Fibroblast of skin of abdomen (primary cell): ENCODE measurements around the gene UTS2R. TPM values are rescaled to one million over a fixed set of nuclear protein-coding genes. Genes with fewer than 3 reads are reported as not detected.

ENCODE experiments used
- DNase-seq: peaks from one replicate; pipeline ENCODE4 v3.0.0-alpha.2; 2013
- polyA plus RNA-seq, 2 experiments: library from polyadenylated mRNA; unstranded; fragments of 120-200 nt; gene quantifications; one replicate each; pipeline ENCODE4 v1.2.1, GENCODE V29; 2013; ENCODE audit not compliant: insufficient read length in 2 of 2

UTS2R gene
- polyA plus RNA-seq (2013, experiment 1 of 2; ENCODE audit: insufficient read length) = not detected
- polyA plus RNA-seq (2013, experiment 2 of 2; ENCODE audit: insufficient read length) = 0.06 TPM

DNA sequence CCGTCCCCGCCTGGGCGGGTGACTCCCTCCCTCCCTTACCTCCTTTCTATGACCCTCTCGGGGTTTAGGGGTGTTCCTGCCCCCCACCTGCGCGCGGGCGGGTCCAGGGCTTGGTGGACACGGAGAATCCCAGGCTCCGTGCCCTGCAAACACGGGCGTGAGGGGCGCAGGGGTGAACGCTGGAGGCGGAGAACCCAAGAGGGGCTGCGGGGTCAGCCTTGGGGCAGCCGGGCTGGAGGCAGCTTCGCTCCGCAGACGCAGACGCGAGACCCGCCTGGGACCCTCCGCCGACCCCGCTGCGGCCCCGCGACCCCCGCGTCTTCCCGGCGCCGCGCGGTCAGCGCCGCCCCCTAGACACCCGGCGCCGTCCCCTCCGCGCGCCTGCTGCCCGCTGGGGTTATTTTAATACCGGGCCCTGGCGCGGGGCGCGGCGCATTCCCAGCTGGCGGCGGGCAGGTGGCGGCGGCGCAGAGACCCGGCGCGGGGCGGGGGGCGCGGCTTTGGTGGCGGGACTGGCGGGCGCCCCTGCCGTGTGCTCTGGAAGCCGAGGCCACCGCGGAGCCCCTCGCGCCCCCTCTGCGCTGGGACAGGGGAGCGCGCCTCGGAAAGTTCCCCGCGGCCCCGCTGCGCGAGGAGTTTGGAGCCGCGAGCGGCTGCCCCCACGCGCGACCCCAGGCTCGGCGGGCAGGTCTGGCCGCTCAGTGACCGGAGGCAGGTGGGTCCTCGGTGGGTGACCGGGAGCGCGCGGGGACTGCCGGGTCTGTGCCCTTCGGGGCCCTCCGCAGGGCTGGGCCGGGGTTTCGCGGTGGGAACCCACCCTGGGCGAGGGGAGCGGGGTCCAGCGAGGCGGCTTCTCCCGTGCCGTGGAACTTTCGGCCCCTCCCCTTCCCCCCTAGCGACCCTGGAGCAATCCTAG lies at the start of gene UTS2R:
Gene UTS2R, plus strand, starts transcription at position 433 of the 916 bp plus-strand sequence. CDS start 2,560 bp downstream, outside the sequence.
- DNase-seq = no peak

DNA sequence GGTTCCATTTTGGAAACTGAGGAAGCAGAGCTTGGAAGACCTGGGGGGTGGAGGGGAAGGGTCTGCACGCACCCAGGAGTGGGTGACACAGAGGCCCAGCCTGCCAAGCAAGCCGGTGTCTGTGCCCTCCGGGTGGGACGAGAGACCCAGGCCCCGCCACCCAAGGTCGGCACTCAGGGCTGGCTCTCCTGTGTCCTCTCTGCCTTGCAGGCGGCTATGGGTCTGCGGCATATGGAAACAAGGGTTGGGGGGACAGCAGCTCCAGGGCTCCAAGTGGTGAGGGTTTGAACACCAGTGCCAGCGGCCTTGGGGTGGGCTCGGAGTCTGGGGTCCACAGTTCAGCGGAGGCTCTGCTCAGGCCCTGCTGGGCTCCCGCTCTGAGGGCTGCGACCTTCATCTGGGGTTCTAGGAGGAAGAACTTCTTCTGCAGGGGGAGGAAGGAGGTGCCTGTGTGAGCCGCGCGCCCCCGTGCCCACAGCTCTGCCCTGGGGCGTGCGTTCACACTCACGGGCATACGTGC lies 49.6 kb upstream of the UTS2R start:
- no peak for DNase-seq

DNA sequence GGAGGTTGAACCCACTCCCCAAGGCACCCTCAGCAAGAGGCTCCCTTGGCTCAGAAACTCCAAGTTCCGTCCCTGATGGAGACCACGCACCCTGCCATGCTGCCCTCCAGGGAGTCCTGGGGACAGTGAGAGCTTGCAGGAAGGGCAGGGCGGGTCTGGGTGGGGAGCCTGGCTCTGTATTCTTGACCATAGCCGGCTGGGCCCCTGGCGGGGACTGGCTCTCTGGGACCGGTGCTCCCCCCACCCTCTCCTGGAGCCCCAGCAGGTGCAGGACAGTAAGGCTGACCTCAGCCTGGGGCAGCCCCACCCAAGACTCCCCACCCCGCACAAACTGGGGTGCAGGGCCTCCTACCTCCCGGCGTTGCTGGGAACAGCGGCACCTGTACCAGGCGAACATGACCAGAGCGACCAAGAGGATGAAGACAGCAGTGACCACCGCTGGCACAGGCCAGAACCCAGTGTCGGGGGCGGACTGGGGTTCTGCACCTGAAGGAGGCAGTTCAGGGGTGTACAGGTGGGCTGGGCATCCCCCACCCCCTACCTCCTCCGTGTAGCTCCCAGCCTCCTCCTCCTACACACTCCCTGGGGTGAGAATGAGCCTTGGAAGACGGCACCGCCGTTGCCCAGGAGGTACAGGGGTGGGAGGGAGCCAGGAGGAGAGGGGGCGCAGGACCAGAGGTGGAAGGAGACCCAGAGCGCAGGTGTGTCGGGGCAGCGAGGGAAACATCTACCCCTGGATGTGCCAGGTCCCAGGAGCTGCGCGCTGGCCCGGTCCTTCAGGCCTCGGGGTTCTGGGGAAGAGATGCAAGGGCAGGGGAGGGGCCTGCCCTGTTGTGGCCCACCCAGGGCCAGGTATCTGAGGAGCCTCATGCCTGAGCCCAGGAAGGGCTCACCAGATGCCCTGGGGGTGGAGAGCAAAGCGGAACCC lies 48.8 kb upstream of the UTS2R start:
- DNase-seq = no peak

DNA sequence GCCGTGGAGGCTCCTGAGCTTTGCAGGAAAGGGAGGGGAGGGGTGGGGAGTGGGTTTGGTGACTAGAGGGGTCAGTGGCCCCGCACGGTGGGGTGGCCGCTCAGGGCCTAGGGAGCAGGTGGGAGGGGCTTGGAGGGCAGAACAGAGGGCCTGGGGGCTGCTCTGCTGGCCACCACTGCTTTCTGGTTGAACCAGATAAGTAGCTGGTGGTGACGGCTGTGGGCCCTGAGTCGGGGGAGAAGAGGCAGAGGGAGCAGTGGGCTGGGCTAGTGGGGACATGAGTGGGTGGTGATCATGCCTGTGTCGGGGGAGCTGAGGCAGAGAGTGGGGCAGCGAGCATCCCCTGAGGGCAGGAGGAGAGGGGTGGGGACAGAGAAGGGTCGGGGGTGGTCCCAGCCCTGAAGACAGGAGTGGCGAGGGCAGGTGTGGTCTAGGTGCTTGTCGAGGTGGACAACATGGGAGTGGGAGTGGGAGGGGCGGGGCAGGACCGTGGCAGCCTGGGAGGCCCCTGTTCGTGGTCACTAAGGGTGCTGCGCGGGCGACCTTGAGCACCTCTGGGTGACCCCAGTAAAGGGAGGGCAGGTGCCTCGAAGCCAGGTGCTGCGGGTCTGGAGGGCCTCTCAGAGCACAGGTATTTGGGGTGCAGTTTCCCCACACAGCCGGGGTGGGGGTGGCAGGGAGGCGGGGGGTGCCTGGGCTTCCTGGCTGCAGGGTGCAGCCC lies 47.9 kb upstream of the UTS2R start:
- no peak for DNase-seq

DNA sequence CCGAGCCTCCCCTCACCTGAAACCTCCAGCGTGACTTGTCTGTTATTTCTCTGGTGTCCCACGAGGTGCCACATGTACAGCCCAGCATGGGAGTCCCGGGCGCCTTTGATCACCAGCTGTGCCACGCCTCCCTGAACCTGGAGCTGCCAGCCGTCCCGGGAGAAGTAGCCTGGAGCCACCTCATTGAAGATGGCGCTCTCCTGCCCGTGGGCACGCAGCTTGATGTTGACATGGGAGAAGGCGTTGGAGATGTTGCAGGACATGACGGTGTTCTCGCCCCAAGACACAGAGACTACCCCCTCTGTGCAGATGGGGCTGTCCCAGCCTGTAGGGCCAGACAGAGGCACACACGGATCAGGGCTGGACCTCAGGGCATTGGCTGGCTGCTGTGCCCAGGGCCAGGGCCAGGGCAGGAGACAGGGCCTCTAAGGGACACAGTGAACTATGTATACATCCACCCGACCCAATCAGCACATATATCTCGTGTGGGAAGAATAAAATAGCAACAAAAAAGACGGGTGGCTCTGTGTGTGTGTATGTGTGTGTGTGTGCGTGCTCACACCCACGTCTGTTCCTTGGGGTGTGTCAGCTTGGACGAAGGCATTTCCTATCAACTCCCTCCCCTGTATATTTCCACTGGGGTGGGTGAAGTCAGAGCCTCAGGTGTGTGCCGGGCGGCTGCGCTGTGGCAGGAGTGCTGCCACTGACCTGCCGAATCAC lies 46.8 kb upstream of the UTS2R start:
- DNase-seq = no peak

DNA sequence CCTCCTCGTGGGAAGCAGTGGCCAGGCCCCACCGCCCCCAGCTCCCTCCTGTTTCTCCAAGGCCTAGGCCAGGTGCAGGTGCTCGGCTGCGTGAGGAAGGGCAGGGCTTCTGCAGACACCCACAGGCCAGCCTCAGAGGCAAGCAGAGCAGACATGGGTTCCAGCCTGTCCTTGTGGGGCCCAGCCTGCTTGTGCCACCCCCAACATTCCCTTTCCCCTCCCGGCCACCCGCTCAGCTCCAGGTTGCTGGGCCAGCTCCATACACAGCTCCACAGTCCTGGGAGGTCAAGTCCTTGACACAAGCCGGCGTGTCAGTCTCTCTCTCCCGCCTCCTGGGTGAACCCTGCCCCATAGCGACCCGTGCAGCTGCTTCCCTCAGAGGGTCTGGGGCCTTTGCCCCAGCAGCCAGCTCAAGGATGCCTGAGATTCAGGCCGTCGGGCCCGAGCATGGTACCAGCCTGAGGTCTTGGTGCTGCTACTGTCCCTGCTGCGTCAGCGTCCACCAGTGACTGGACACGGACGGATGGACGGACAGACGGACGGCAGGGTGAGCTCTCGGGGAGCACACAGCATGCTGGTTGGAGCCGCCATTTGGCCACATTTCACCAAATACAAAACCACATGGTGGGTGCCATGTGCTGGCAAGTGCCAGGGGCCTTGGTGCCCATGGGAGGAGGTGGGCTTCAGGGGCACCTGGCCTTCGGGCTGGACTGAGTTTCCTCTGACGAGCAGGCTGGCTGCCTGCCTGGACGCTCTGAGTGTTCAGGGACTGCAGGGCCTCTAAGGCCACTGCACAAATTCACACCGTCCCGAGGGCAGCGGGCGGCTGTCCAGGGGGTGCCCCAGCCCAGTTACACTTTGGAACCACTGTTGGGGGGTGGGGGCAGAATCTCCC lies 46.0 kb upstream of the UTS2R start:
- DNase-seq = no peak

DNA sequence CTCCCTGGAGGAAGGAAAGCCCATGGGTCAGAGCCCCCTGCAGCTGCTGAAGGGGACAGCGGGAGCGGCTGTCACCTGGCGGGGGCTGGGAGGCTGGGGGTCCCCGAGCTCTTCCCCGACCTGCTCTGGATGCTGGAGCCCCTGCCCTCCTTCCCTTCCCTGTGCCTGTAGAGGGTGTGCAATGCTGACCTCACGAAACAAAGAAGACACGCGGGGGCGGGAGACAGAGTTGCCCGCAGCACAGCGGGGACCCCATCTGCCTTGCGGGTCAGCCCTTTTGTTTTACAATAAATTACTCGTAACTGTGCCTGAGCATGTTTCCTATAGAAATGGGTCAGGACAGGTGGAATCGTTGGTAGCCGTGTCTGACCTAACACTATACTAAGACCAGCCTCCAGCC lies 44.3 kb upstream of the UTS2R start:
- no peak for DNase-seq

DNA sequence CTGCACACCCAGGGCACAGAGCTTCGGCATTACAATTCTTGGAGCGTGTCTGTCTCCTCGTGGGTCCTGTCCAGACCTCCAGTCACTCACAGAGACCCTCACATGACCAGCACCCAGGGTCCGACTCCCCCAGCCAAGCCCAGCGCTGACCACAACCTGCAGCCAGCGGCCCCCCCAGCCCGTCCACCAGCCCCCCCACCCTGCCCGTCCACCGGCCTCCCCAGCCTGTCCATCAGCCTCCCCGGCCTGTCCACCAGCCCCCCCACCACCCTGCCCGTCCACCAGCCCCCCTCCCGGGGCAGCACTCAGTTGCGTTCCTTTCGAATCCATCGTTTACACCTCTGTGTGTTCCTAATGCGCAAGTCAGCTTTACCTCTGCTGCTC lies 43.8 kb upstream of the UTS2R start:
- DNase-seq = no peak

DNA sequence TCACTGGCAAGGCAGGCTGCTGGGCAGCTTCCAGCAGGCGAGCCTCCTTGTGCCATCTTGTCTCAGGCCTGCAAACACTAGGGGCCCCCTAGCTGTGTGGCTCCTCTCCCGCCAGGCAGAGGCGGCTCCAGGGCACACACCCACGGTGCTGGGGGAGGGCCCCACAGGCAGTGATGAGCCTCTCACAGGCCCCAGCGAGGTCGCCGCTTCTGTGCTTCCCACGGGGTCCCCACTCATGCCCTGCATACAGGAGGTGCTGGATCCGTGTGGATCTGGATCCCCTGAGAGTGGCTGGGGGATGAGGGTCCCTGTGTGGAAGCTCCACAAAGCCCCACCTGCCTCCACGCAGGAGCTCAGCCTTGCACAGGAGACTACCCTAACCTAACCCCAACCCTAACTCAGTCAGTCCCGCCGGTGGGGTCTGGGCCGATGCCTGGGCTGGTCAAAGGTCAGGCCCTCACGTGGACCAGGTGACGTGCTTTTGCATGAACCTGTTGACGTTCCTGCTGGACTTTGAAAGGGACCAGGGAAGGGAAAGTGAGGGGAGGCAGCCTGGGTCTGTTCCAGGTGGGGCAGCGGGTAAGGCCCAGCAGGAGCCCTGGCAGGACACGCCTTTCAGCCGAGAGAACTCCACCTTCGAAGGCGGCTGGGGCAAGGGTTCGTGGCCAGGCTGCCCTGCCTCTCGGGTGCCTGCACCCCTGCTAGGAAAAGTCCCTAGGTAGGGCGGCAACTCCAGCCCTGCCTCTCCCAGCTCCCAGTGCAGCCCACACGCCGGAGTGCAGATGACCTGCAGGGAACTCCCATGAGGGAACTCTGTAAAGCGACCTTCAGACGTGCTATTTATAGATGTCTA lies 43.2 kb upstream of the UTS2R start:
- DNase-seq = no peak

DNA sequence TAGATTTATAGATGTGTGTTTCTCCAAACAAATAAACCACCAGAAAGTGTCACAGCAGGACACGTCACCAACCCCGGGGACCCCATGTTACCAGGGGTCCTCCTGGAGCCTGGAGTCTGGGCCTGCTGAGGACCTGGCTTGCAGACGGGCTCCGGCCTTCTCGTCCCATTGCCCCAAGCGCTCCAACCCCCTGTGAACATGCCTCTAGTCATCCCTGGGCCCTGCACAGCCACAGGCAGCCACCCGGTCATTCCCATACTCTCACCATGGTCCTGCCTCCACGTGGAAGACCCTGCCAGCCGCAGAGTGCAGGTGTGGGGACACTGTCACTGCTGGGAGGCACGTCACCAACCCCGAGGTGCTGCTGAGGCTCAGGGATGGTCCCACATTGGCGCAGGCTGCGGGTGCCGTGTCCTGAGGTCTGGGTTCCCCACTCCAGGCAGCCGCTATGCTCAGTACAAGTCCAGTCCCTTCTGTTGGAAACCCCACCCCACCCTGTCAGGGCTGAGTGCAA lies 42.5 kb upstream of the UTS2R start:
- no peak for DNase-seq

DNA sequence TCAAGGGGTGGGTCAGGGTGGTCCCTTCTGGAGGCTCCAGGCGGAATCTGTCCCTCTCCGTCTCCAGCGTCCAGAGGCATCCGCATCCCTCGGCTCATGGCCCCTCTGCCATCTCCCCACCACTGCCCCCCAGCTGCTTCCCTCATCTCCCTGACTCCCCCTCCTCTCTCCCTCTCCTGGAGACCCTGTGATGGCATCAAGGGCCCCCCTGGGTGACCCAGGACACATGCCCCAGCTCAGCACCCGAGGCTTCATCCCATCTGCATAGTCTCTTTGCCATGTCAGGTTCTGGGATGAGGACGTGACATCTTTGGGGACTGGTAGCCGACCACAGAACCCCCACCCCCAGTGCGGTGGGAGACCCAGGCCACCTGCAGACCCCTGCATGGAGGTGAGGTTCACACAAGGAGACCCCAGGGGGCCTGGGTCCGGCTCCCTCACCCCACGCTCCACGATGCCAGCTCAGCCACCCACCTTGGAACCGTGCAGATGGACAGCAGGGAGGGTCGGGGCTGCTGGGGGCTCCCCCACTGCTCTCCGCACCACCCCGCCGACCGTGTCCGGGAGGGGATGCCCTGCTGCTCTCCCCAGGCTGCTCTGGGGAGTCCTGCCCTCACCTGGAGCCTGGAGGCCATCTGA lies 41.8 kb upstream of the UTS2R start:
- DNase-seq = no peak

DNA sequence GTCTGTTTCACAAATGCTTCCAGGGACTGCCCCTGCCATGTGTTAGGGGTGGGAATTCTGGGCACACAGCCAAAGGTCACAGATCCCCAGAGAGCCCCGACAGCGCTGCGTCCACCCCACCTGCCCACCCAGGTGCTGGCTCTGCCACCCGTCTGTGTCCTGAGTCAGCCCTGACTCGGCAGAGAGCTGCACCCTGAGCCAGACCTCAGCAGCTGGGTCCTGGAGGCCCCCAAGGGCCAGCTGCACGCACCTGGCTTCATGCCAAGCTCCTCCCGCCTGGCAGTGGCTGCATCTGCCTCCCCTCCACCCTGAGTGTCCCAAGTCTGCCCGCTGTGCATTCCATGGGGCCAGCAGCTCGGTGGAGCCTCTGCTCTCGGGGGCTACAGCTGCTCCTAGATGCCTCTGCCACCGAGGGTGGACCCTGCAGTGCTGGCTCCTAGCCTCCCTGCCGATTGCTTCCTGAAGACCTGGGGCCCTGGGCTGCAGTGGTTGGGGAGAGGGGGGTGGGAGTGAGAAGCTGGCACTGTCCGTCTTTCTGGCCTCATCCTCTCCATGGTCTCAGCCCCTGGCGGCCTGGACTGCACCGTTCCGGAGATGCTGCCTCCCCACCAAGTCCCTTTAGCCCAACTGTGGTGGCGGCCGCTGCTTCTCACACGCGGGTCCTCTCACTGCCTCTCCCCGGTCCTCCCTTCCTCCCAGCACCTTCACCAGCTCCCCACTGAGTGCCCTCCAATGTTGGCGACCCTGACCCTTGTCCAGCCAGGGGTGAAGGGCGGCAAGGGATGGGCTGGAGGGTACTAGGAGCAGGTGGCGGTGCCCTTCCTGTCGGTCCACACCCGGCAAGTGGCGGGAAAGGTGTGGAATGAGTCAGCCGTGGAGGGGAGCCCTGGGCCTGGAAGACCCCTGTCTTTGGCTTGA lies 41.0 kb upstream of the UTS2R start:
- peak; percentile 39 for DNase-seq

DNA sequence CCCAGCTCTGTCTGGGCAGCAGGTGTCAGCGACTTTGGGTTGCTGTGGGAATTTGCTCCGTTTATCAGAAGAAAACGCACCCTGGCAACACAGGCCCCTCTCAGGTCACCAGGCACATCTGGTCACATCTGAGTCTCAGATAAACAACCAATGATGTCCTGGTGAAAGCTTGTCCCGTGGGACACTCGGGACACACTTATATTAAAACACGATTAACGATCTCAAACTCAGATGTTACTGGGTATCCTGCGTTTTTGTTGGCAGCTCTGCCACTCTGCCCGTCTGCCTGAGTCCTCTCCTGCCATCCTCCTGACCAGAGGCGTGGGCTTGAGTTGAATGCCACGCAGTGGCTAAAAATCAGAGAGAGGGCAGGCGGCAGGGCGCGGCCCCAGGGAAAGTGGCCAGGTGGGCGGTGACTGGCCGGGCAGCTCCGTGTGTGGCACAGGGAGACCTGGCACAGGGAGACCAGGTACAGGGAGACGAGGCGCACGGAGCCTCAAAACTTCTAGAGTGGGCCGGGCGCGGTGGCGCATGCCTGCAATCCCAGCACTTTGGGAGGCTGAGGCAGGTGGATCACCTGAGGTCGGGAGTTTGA lies 40.1 kb upstream of the UTS2R start:
- no peak for DNase-seq

DNA sequence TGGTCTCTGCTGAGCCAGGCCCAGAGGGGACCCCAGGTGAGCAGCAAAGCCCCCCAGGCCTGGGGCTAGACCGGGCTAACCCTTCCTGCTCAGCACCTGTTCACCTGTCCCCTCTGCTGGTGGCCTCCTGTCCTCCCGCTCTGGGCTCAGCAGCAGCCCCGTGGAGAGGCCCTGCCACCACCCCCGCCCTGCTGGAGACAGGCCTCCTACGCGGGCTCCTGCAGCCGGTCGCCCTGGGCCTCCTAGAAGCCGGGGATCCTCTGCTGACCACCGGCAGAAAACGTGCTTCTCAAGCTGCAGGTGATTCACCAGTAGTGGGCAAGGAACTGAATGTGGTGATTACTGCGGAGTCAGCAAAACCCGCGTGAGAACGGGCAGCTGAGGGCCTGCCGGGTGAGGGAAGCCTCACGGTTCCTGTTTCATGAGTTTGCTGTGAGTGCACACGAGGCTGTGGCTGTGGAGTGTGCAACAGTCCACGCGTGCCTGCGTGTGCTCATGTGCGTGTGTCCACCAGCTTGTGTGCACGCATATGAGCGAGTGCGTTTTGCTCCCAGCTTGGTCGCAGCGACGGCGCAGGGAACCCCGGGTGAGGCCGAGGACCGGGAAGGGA lies 38.8 kb upstream of the UTS2R start:
- DNase-seq = no peak

DNA sequence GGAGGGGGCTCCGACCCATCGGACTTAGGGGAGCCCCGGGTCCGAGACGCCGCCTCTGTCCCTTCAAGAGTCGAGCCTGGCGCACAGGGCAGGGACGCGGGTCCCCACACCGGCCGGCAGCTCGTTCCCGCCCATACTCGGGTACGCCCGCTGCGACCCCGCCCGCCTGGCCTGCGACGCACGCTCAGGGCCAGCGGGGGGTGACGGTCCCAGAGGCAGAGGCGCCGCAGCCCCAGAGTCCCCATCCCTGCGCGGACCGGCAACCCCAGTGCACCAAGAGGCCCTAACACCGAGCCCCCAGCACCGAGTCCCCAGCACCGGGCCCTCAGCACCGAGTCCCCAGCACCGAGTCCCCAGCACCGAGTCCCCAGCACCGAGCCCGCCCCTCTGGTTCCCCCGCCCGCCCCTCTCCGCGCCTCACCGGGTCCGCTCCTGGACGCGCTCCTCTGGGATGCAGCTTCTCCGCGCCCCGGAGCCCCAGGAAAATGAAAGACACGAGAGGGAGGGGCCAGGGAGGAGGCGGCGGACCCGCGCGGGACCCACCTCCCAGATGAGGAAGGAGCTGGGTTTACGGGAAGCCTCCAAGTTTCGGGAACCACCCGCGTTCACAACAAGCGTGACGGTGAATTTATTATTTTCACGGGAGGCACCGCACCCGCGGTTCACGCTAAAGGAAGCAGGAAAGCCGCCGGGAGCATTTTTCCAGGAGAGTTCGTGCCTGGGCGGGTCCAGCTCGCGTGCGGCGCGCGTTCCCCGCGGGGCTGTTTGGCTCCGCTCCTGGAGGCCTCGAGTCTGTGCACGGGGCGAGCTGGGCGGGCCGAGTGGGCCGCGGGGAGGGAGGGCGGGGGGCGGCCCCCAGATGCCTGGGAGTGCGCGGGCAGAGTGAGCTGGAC lies 38.0 kb upstream of the UTS2R start, which contains the start of gene SECTM1:
Gene SECTM1, minus strand, starts transcription at position 488 of the 893 bp plus-strand sequence. CDS start 6,526 bp downstream, outside the sequence.
- peak; percentile 23 for DNase-seq
